Adrenal gland (tissue), 12 donors: Measurements from ENCODE around the gene URB2. TPM values are rescaled to one million over a fixed set of nuclear protein-coding genes. Genes with fewer than 3 reads are reported as not detected.
A peak's percentile ranks its signal among the peaks of the same experiment; 100 is the strongest.

Source experiments
- DNase-seq, 7 donors: peaks; one replicate each; pipeline ENCODE4 v3.0.0-alpha.2; 2019 to 2020
- H3K27ac ChIP-seq, 5 donors: fragments of 200-600 bp; sonication (generic) in 4 of 5; 1 replicate in 3 of 5; 2 replicates in 2 of 5; pipeline versions ENCODE4 v1.5.1 to v1.8.0; 2016 to 2020; ENCODE audit warnings: mild to moderate bottlenecking in 1 of 5
- H3K27me3 ChIP-seq: fragments of 200-600 bp; 2 replicates; pipeline ENCODE4 v1.8.0; 2021
- H3K36me3 ChIP-seq, 2 donors: fragments of 200-600 bp; replicated peaks in 1 of 2; 1 replicate in 1 of 2; 2 replicates in 1 of 2; pipeline versions ENCODE4 v1.5.1 to v1.8.0; 2018 to 2022
- H3K4me1 ChIP-seq, 2 donors: fragments of 200-600 bp; replicated peaks in 1 of 2; 1 replicate in 1 of 2; 2 replicates in 1 of 2; pipeline versions ENCODE4 v1.5.1 to v1.8.0; 2018 to 2021
- H3K4me3 ChIP-seq, 4 donors: fragments of 200-600 bp; sonication (generic) in 3 of 4; one replicate each; pipeline ENCODE4 v1.5.1; 2016 to 2018
- H3K9me3 ChIP-seq, 3 donors: fragments of 200-600 bp; sonication (generic) in 1 of 3; replicated peaks in 1 of 3; 1 replicate in 2 of 3; 2 replicates in 1 of 3; pipeline versions ENCODE4 v1.5.1 to v1.8.0; 2016 to 2021
- CTCF ChIP-seq, 6 experiments: fragments of 450-650 bp in 4 of 6; fragments of 200-600 bp in 2 of 6; sonication (generic) in 1 of 6; IDR thresholded peaks; 1 replicate in 5 of 6; 2 replicates in 1 of 6; pipeline versions ENCODE4 v1.5.1 to v1.8.0; 2016 to 2021; ENCODE audit warnings: antibody characterized with exemption in 6 of 6, mild to moderate bottlenecking in 2 of 6, moderate library complexity in 1 of 6
- POLR2A ChIP-seq, 2 donors: fragments of 450-650 bp; IDR thresholded peaks; one replicate each; pipeline ENCODE4 v1.6.1; 2017; ENCODE audit warnings: antibody characterized with exemption in 2 of 2, mild to moderate bottlenecking in 2 of 2, moderate library complexity in 1 of 2
- WGBS, 4 donors: extraction: QIAGEN DNeasy Blood & Tissue Kit in 2 of 4; methylation state at CpG; one replicate each; pipeline versions ENCODE4 v1.1.5 to v1.1.7; 2013 to 2017; 5-methylcytosine and 5-hydroxymethylcytosine counted together
- intact Hi-C, 2 donors: fragments of 100-400 bp; cut with DNase I; formaldehyde crosslinking; loops; one replicate each; pipeline versions ENCODE4 v1.14.1 to v1.15.0; 2022 to 2023
- polyA plus RNA-seq, 3 donors: library from polyadenylated mRNA; stranded (reverse); fragments of 200-250 nt in 2 of 3; fragments of 350-450 nt in 1 of 3; fragmentation: Illumina TruSeq in 1 of 3; extraction: RNeasy Lipid Tissue Mini Kit (QIAGEN cat#74804) in 1 of 3; gene quantifications; one replicate each; pipeline ENCODE4 v1.2.3, GENCODE V29; 2013 to 2014
- total RNA-seq, 9 donors: library from RNA; depleted of rRNA in 4 of 9; stranded (reverse); fragments of >200 nt in 4 of 9; fragments of 120-200 nt in 1 of 9; fragmentation: NEBNext Ultra II Directional in 1 of 9; extraction: Animal tissue kit (Norgen Biotek cat#: 25700) in 1 of 9; gene quantifications; one replicate each; pipeline versions ENCODE4 v1.1.0 to v1.2.4, GENCODE V29; 2013 to 2023
- donor health status: healthy with polysubstance abuse.
- donor health status: Bipolar disorder and iron deficiency.
- donor health status: DM: yes; HTN: yes; CAD: no.
- donor health status: DM: no; HTN: no; CAD: no.
- donor health status: DM: no; HTN: no; CAD: no.
- donor health status: DM: yes; HTN: yes; CAD: no.

Gene URB2
- total and polyA plus RNA-seq, 12 donors = 2.3 to 10.8 (median 7.3) TPM

- Histone ChIP-seq H3K36me3 (peaks cover 0 to 39% of the 10 kb centered on the region in 2 donors), H3K4me3 (no peak overlapping the region), H3K27me3 (no peaks in the 10 kb centered on the region), H3K27ac (no peak overlapping the region), H3K4me1 (no peaks in the 10 kb centered on the region), H3K9me3 (no peaks in the 10 kb centered on the region)
- intact Hi-C loops = no loop called here
- DNase-seq = peak in 1 of 7 donors; percentile 20
- TF ChIP-seq POLR2A (IDR thresholded peaks at IDR 0.05) = no peak
- TF ChIP-seq CTCF (IDR thresholded peaks at IDR 0.05) = no peak
- 83 to 92% (median 90%) methylated on average over 5 to 6 of the region's 6 CpGs for WGBS, 4 donors
Observed at GRCh38 chr1:229643996-229644745, 18.1 kb downstream of the URB2 start.

DNA sequence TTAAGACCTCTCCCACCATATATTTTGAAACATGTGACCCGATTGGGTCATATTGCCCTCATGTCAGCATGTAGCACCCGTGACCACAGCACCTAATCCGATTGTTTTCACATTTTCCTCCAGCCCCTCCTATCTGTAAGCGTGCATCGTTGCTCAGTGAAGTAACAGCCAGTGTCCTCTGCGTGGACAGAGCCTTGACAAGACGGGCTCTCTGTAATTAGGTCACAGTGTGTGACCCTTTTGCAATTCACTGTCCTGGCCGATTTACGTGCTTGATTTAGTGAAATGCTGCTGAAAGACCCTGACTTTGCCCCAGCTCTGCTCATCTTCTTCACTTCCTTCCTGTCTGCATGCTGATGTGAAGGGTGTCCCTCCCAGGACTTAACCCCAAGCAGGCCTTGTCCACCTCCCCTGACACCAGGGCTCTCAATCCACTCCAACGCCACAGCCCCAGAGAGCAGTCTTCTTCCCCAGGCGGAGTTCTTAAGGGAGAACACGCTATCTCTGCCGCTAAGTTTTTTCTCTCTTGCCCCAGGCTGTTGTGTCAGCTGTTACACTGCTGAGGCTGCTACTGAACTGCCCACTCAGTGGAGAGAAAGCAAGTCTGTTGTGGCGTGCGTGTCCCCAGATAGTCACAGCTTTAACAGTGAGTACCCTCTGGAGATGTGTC is 19.4 kb downstream of the URB2 start:
- Histone ChIP-seq H3K4me3 (no peak overlapping the region), H3K27ac (no peak overlapping the region), H3K9me3 (no peaks in the 10 kb centered on the region), H3K36me3 (peaks cover 0 to 45% of the 10 kb centered on the region in 2 donors), H3K27me3 (no peaks in the 10 kb centered on the region), H3K4me1 (no peaks in the 10 kb centered on the region)
- intact Hi-C loops = no loop called here
- no peak for DNase-seq
- no peak for TF ChIP-seq POLR2A (IDR thresholded peaks at IDR 0.05)
- TF ChIP-seq CTCF (IDR thresholded peaks at IDR 0.05) = no peak
- WGBS, 4 donors = 78 to 88% (median 84%) methylated on average over 15 of the region's 15 CpGs

DNA sequence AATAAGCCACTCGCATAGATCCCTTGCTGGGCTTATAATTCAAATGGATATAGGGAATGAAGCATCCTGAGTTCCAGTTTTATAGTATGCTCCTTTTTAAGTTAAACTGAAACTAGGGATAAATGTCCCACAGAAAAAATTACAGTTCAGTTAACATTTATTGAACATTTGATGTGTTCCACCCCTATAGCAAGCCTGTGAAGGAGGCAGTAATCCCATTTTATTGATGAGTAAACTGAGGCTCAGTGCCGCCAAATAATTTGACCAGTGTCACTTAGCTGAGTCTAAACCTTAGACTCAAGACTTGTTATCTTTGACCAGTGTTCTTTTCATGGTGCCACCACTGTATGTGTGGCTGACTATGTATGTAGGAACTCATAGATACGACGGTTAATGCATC is 22.4 kb downstream of the URB2 start:
- H3K27me3 ChIP-seq = no peaks in the 10 kb centered on the region
- peaks cover 0 to 54% of the 10 kb centered on the region in 2 donors for H3K36me3 ChIP-seq
- no peak overlapping the region for H3K27ac ChIP-seq
- DNase-seq = no peak
- H3K4me1 ChIP-seq = no peaks in the 10 kb centered on the region
- H3K4me3 ChIP-seq = no peak overlapping the region
- intact Hi-C loops = no loop called here
- no peaks in the 10 kb centered on the region for H3K9me3 ChIP-seq
- TF ChIP-seq POLR2A (IDR thresholded peaks at IDR 0.05) = no peak
- TF ChIP-seq CTCF (IDR thresholded peaks at IDR 0.05) = no peak
- WGBS, 4 donors = 92 to 96% (median 96%) methylated on average over 4 of the region's 4 CpGs

DNA sequence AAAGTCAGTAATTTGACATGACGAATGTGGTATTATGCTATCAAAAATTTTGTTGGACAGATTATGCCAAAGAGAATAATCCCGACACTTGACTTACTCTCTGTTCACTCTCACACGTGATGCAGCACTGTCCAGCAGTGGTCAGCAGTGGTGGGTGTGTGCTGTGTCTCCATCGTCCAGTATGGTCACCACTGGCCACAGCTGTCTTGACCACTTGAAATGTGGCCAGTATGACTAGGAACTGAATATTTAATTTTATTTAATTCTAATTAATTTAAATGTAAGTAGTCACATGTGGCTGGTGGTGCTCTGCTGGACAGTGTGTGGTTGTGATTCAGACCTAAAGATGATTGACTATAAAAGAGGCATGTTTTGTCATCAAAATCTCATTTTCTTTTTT is 24.0 kb downstream of the URB2 start:
- Histone ChIP-seq H3K4me1 (no peaks in the 10 kb centered on the region), H3K36me3 (peaks cover 0 to 56% of the 10 kb centered on the region in 2 donors), H3K27ac (no peak overlapping the region), H3K4me3 (no peak overlapping the region), H3K27me3 (no peaks in the 10 kb centered on the region), H3K9me3 (no peaks in the 10 kb centered on the region)
- TF ChIP-seq POLR2A (IDR thresholded peaks at IDR 0.05) = no peak
- DNase-seq = no peak
- WGBS, 4 donors = 92 to 97% (median 95%) methylated on average over 4 of the region's 4 CpGs
- intact Hi-C loops = no loop called here
